H9 (cell line): ENCODE results near the gene MRPL53. TPM values are rescaled to one million over a fixed set of nuclear protein-coding genes. Genes with fewer than 3 reads are reported as not detected.

Experiments used
- DNase-seq: peaks from one replicate; pipeline ENCODE4 v3.0.0-alpha.2; 2017
- H2AFZ ChIP-seq: one replicate; pipeline ENCODE4 v1.6.1; 2013; ENCODE audit warnings: mild to moderate bottlenecking, low read length, control low read depth, moderate library complexity
- H2AK5ac ChIP-seq: 2 replicates; pipeline ENCODE4 v1.6.1; 2013; ENCODE audit warnings: low read length, control low read depth, mixed read lengths; ENCODE audit not compliant: insufficient read length
- H2BK120ac ChIP-seq: one replicate; pipeline ENCODE4 v1.6.1; 2013; ENCODE audit warnings: low read depth, mild to moderate bottlenecking, low read length, control low read depth, inconsistent platforms; ENCODE audit not compliant: poor library complexity, severe bottlenecking
- H2BK12ac ChIP-seq: 2 replicates; pipeline ENCODE4 v1.6.1; 2013; ENCODE audit warnings: low read length, control low read depth, mixed read lengths, low read depth; ENCODE audit not compliant: insufficient read length
- H2BK15ac ChIP-seq: 2 replicates; pipeline ENCODE4 v1.6.1; 2013; ENCODE audit warnings: low read depth, low read length, control low read depth
- H2BK20ac ChIP-seq: one replicate; pipeline ENCODE4 v1.6.1; 2013; ENCODE audit warnings: low read depth, mild to moderate bottlenecking, low read length, control low read depth, inconsistent platforms; ENCODE audit not compliant: poor library complexity, severe bottlenecking
- H2BK5ac ChIP-seq: 2 replicates; pipeline ENCODE4 v1.6.1; 2013; ENCODE audit warnings: low read length, control low read depth, mixed read lengths; ENCODE audit not compliant: insufficient read length
- H3K14ac ChIP-seq: 2 replicates; pipeline ENCODE4 v1.6.1; 2013; ENCODE audit warnings: low read length, control low read depth; ENCODE audit not compliant: insufficient read depth
- H3K18ac ChIP-seq: 2 replicates; pipeline ENCODE4 v1.6.1; 2013; ENCODE audit warnings: low read depth, mild to moderate bottlenecking, mixed read lengths, low read length, control low read depth; ENCODE audit not compliant: insufficient read length
- H3K23ac ChIP-seq: 2 replicates; pipeline ENCODE4 v1.6.1; 2013; ENCODE audit warnings: low read length, control low read depth, mixed read lengths, low read depth; ENCODE audit not compliant: insufficient read length
- H3K23me2 ChIP-seq: 2 replicates; pipeline ENCODE4 v1.6.1; 2013; ENCODE audit warnings: low read depth, mild to moderate bottlenecking, mixed read lengths, low read length, control low read depth; ENCODE audit not compliant: insufficient read length, poor library complexity, severe bottlenecking
- H3K27ac ChIP-seq: 2 replicates; pipeline ENCODE4 v1.5.1; 2013; ENCODE audit warnings: low read length, control low read depth, mixed read lengths, low read depth; ENCODE audit not compliant: insufficient read length
- H3K27me3 ChIP-seq: 2 replicates; pipeline ENCODE4 v1.6.1; 2013; ENCODE audit warnings: low read length, control low read depth, inconsistent platforms; ENCODE audit not compliant: insufficient read depth
- H3K4ac ChIP-seq: 2 replicates; pipeline ENCODE4 v1.6.1; 2013; ENCODE audit warnings: low read depth, mild to moderate bottlenecking, control low read depth, inconsistent platforms, low read length, moderate library complexity
- H3K4me1 ChIP-seq: 2 replicates; pipeline ENCODE4 v1.6.1; 2013; ENCODE audit warnings: low read length, control low read depth, inconsistent platforms; ENCODE audit not compliant: insufficient read depth
- H3K4me2 ChIP-seq: 2 replicates; pipeline ENCODE4 v1.6.1; 2013; ENCODE audit warnings: low read length, control low read depth, mixed read lengths; ENCODE audit not compliant: insufficient read length, insufficient read depth
- H3K56ac ChIP-seq: 2 replicates; pipeline ENCODE4 v1.6.1; 2013; ENCODE audit warnings: low read depth, mild to moderate bottlenecking, mixed read lengths, low read length, control low read depth; ENCODE audit not compliant: insufficient read length
- H3K79me1 ChIP-seq: 2 replicates; pipeline ENCODE4 v1.6.1; 2013; ENCODE audit warnings: low read depth, mild to moderate bottlenecking, moderate library complexity, low read length, control low read depth, inconsistent platforms; ENCODE audit not compliant: insufficient read depth, poor library complexity, severe bottlenecking
- H3K79me2 ChIP-seq: 2 replicates; pipeline ENCODE4 v1.6.1; 2013; ENCODE audit warnings: low read length, control low read depth, inconsistent platforms; ENCODE audit not compliant: insufficient read depth
- H3K9ac ChIP-seq: 2 replicates; pipeline ENCODE4 v1.6.1; 2013; ENCODE audit warnings: low read length, control low read depth, mixed read lengths; ENCODE audit not compliant: insufficient read length; ENCODE audit errors: extremely low read depth
- H3K9me3 ChIP-seq: one replicate; pipeline ENCODE4 v1.6.1; 2013; ENCODE audit warnings: low read depth, low read length, inconsistent platforms; ENCODE audit not compliant: control insufficient read depth
- H3T11ph ChIP-seq: one replicate; pipeline ENCODE4 v1.6.1; 2013; ENCODE audit warnings: mild to moderate bottlenecking, low read length, control low read depth, inconsistent platforms
- H4K20me1 ChIP-seq: one replicate; pipeline ENCODE4 v1.6.1; 2013; ENCODE audit not compliant: control insufficient read depth, insufficient read length, insufficient read depth
- H4K5ac ChIP-seq: 2 replicates; pipeline ENCODE4 v1.6.1; 2013; ENCODE audit warnings: low read depth, mild to moderate bottlenecking, mixed read lengths, low read length, control low read depth; ENCODE audit not compliant: insufficient read length
- H4K8ac ChIP-seq: replicated peaks from 2 replicates; pipeline ENCODE4 v1.6.1; 2013; ENCODE audit warnings: low read length, control low read depth, mixed read lengths, low read depth; ENCODE audit not compliant: insufficient read length
- H4K91ac ChIP-seq: 2 replicates; pipeline ENCODE4 v1.6.1; 2013; ENCODE audit warnings: low read depth, mild to moderate bottlenecking, moderate library complexity, mixed read lengths, low read length, control low read depth; ENCODE audit not compliant: insufficient read length
- H3K27ac Mint-ChIP-seq, 3 experiments: 2 replicates in 2 of 3; 3 replicates in 1 of 3; pipeline ENCODE4 v1.8.0; 2020 to 2021; ENCODE audit warnings: mixed read lengths in 3 of 3, mild to moderate bottlenecking in 1 of 3, moderate library complexity in 1 of 3
- H3K27me3 Mint-ChIP-seq: 2 replicates; pipeline ENCODE4 v1.8.0; 2021; ENCODE audit warnings: low read depth, mild to moderate bottlenecking, moderate library complexity, mixed read lengths
- H3K36me3 Mint-ChIP-seq, 3 experiments: 2 replicates in 2 of 3; 3 replicates in 1 of 3; pipeline ENCODE4 v1.8.0; 2020 to 2021; ENCODE audit warnings: low read depth in 3 of 3, mixed read lengths in 3 of 3; ENCODE audit not compliant: insufficient read depth in 1 of 3
- H3K4me1 Mint-ChIP-seq, 2 experiments: 2 replicates each; pipeline ENCODE4 v1.8.0; 2020; ENCODE audit warnings: mixed read lengths in 2 of 2
- H3K4me3 Mint-ChIP-seq, 2 experiments: 2 replicates in 1 of 2; 3 replicates in 1 of 2; pipeline ENCODE4 v1.8.0; 2020 to 2021; ENCODE audit warnings: mild to moderate bottlenecking in 2 of 2, mixed read lengths in 2 of 2, moderate library complexity in 1 of 2
- H3K9me3 Mint-ChIP-seq, 2 experiments: 2 replicates in 1 of 2; 3 replicates in 1 of 2; pipeline ENCODE4 v1.8.0; 2020; ENCODE audit warnings: mild to moderate bottlenecking in 2 of 2, mixed read lengths in 2 of 2, moderate library complexity in 1 of 2
- CTCF ChIP-seq: fragments of 200-600 bp; sonication (generic); conservative IDR thresholded peaks from 3 replicates; pipeline ENCODE4 v1.8.0; 2021; ENCODE audit warnings: antibody characterized with exemption, mild to moderate bottlenecking
- WGBS: extraction: QIAGEN DNeasy Blood & Tissue Kit; methylation state at CpG from one replicate; pipeline ENCODE4 v1.1.7; 2013; ENCODE audit warnings: missing lambda C conversion rate, low lambda C conversion rate, mixed read lengths; ENCODE audit not compliant: insufficient read length; ENCODE audit errors: extremely low coverage; 5-methylcytosine and 5-hydroxymethylcytosine counted together
- long read RNA-seq: library from polyadenylated mRNA; unstranded; transcript quantifications from one replicate; pipeline ENCODE4 v2.0.0, GENCODE V29; 2020
- total RNA-seq: library from RNA; stranded (reverse); gene quantifications from 2 replicates; pipeline ENCODE4 v1.2.1, GENCODE V29; 2021

The MRPL53 gene
- 56.9 and 59.5 TPM in 2 replicates for total RNA-seq
- long read RNA-seq, transcript MRPL53-201 (3 exons, 1,162 nt): major isoform, 9 of 9 reads
- long read RNA-seq, partial matches to known transcripts: 0 of 9 reads
- long read RNA-seq, other reads (novel, unspliced or antisense): 0 of 9 reads

GRCh38 chr2:74472086-74472944 lies at the start of gene MRPL53:
TSS of gene MRPL53 (minus strand) at chr2:74472680. CDS start at chr2:74472660, 20 bp downstream.
- H2AFZ ChIP-seq: no peak within 1 kb of the TSS
- Mint-ChIP-seq H3K36me3 (peaks cover 12 to 22% (median 19%) of the 10 kb centered on the region in 3 experiments), H3K4me3 (peak within 1 kb of the TSS; percentile 96 to 98)

More at GRCh38 chr2:74472086-74472944, at the start of gene MRPL53:
- H2AK5ac ChIP-seq: no peak within 1 kb of the TSS
- no peaks in the 10 kb centered on the region for H3K79me2 ChIP-seq
- Mint-ChIP-seq H3K27me3 (peaks cover 3% of the 10 kb centered on the region), H3K27ac (peak within 1 kb of the TSS; percentile 98 to 99 (median 98)), H3K9me3 (no peaks in the 10 kb centered on the region; a peak in 1 of 5 replicates), H3K4me1 (peaks cover 11 to 12% of the 10 kb centered on the region in 2 experiments)
- no peak within 1 kb of the TSS for H3K4ac ChIP-seq
- H3K18ac ChIP-seq: peak within 1 kb of the TSS; percentile 41
- H3K4me2 ChIP-seq: peak within 1 kb of the TSS; percentile 82
- no peak within 1 kb of the TSS for H3K56ac ChIP-seq
- no peak within 1 kb of the TSS for H2BK12ac ChIP-seq
- peak; percentile 94 for DNase-seq
- peak within 1 kb of the TSS; percentile 37 for H4K5ac ChIP-seq
- no peak within 1 kb of the TSS for H3T11ph ChIP-seq
- H3K23ac ChIP-seq: no peak within 1 kb of the TSS
- no CpG with 5 or more reads among the region's 66 CpGs for WGBS
- H4K91ac ChIP-seq: no peak within 1 kb of the TSS
- peak within 1 kb of the TSS; percentile 83 for H3K27ac ChIP-seq
- 0 out of 3 replicates have a peak, but pooled peaks have one; percentile 21 for TF ChIP-seq CTCF
- no peaks in the 10 kb centered on the region for H3K79me1 ChIP-seq
- no peak within 1 kb of the TSS for H2BK15ac ChIP-seq
- peak within 1 kb of the TSS; percentile 45; the same call in 1 of the 2 replicates for H3K14ac ChIP-seq
- H3K4me1 ChIP-seq: no peaks in the 10 kb centered on the region
- no peak within 1 kb of the TSS for H2BK20ac ChIP-seq
- H3K9ac ChIP-seq: peak within 1 kb of the TSS; percentile 71
- H4K20me1 ChIP-seq: no peaks in the 10 kb centered on the region
- H2BK5ac ChIP-seq: no peak within 1 kb of the TSS
- no peak within 1 kb of the TSS for H4K8ac ChIP-seq
- H3K9me3 ChIP-seq: no peaks in the 10 kb centered on the region
- no peaks in the 10 kb centered on the region for H3K27me3 ChIP-seq
- H2BK120ac ChIP-seq: no peak within 1 kb of the TSS
- H3K23me2 ChIP-seq: peaks cover 8% of the 10 kb centered on the region
